T-cell (primary cell): ENCODE measurements around the gene PIP5K1A. TPM values are rescaled to one million over a fixed set of nuclear protein-coding genes. Genes with fewer than 3 reads are reported as not detected.

Source experiments
- ATAC-seq, 4 experiments: fragments of 200-7000 bp in 3 of 4; fragments of 150-1000 bp in 1 of 4; cut with Tn5 transposase; replicated peaks in 1 of 4; 1 replicate in 3 of 4; 2 replicates in 1 of 4; pipeline ENCODE4 v1.10.0; 2021; ENCODE audit warnings: moderate library complexity in 3 of 4, mild to moderate bottlenecking in 2 of 4, moderate number of reproducible peaks in 1 of 4
- CTCF ChIA-PET, 2 donors: fragments of 300-600 bp; sonication (Branson Sonifier 250); formaldehyde crosslinking; loops; one replicate each; lab custom pipeline; 2022; ENCODE audit warnings: antibody characterized with exemption in 2 of 2; lab: Charles Lee
- POLR2A ChIA-PET, 2 donors: fragments of 300-600 bp; sonication (Branson Sonifier 250); formaldehyde crosslinking; loops; one replicate each; lab custom pipeline; 2022; ENCODE audit warnings: antibody characterized with exemption in 2 of 2; lab: Charles Lee
- DNase-seq, 35 experiments: peaks; one replicate each; pipeline versions ENCODE4 v3.0.0 to v3.0.0-alpha.2; 2013 to 2023
- H3K27ac ChIP-seq: one replicate; pipeline ENCODE4 v1.5.1; 2013; ENCODE audit warnings: low read length
- H3K27me3 ChIP-seq, 2 experiments: replicated peaks in 1 of 2; 1 replicate in 1 of 2; 2 replicates in 1 of 2; pipeline versions ENCODE4 v1.6.1 to v1.7.0; 2013; ENCODE audit warnings: low read length in 1 of 2, mixed read lengths in 1 of 2; ENCODE audit not compliant: control insufficient read depth in 2 of 2, insufficient read depth in 2 of 2; ENCODE audit errors: extremely low read depth in 1 of 2
- H3K36me3 ChIP-seq, 2 donors: 1 replicate in 1 of 2; 2 replicates in 1 of 2; pipeline versions ENCODE4 v1.6.1 to v1.7.0; 2013; ENCODE audit warnings: low read length in 1 of 2; ENCODE audit not compliant: control insufficient read depth in 2 of 2, insufficient read depth in 1 of 2; ENCODE audit errors: extremely low read depth in 1 of 2
- H3K4me1 ChIP-seq, 2 experiments: 1 replicate in 1 of 2; 2 replicates in 1 of 2; pipeline versions ENCODE4 v1.6.1 to v1.7.0; 2013; ENCODE audit warnings: low read length in 2 of 2, mixed read lengths in 1 of 2; ENCODE audit not compliant: insufficient read depth in 2 of 2, control insufficient read depth in 1 of 2; ENCODE audit errors: extremely low read depth in 1 of 2
- H3K4me3 ChIP-seq, 2 donors: 1 replicate in 1 of 2; 2 replicates in 1 of 2; pipeline versions ENCODE4 v1.5.1 to v1.7.0; 2013; ENCODE audit warnings: mild to moderate bottlenecking in 2 of 2, low read length in 1 of 2, moderate library complexity in 1 of 2; ENCODE audit not compliant: control insufficient read depth in 1 of 2; ENCODE audit errors: extremely low read depth in 1 of 2
- H3K9me3 ChIP-seq: 2 replicates; pipeline ENCODE4 v1.7.0; 2013
- H3K27ac Mint-ChIP-seq, 2 donors: one replicate each; pipeline ENCODE4 v1.8.0; 2020 to 2021; ENCODE audit warnings: mild to moderate bottlenecking in 2 of 2, mixed read lengths in 2 of 2
- H3K27me3 Mint-ChIP-seq, 2 donors: one replicate each; pipeline ENCODE4 v1.8.0; 2021 to 2022; ENCODE audit warnings: mixed read lengths in 2 of 2
- H3K36me3 Mint-ChIP-seq: one replicate; pipeline ENCODE4 v1.8.0; 2021; ENCODE audit warnings: mixed read lengths
- H3K4me1 Mint-ChIP-seq, 3 donors: one replicate each; pipeline ENCODE4 v1.8.0; 2020 to 2022; ENCODE audit warnings: mixed read lengths in 3 of 3, mild to moderate bottlenecking in 1 of 3
- H3K4me3 Mint-ChIP-seq, 3 donors: one replicate each; pipeline ENCODE4 v1.8.0; 2020 to 2022; ENCODE audit warnings: mild to moderate bottlenecking in 3 of 3, mixed read lengths in 3 of 3, moderate library complexity in 3 of 3
- H3K9me3 Mint-ChIP-seq, 3 donors: one replicate each; pipeline ENCODE4 v1.8.0; 2020 to 2022; ENCODE audit warnings: mixed read lengths in 3 of 3
- WGBS: methylation state at CpG from one replicate; pipeline ENCODE4 v1.1.5; 2013; ENCODE audit warnings: missing lambda C conversion rate; ENCODE audit not compliant: insufficient coverage; 5-methylcytosine and 5-hydroxymethylcytosine counted together
- total RNA-seq, 35 experiments: library from RNA in 6 of 35; stranded (reverse) in 6 of 35; fragments of 120-200 nt in 1 of 35; gene quantifications; one replicate each; pipeline versions ENCODE4 v1.2.1 to v1.2.4 and lab custom pipeline; 2013 to 2026

The PIP5K1A gene
- total RNA-seq, 5 donors from 2014 or later (not counting 1 experiment from before 2014, with no cell fraction given): 39.2 to 52.7 (median 48.0) TPM

DNA sequence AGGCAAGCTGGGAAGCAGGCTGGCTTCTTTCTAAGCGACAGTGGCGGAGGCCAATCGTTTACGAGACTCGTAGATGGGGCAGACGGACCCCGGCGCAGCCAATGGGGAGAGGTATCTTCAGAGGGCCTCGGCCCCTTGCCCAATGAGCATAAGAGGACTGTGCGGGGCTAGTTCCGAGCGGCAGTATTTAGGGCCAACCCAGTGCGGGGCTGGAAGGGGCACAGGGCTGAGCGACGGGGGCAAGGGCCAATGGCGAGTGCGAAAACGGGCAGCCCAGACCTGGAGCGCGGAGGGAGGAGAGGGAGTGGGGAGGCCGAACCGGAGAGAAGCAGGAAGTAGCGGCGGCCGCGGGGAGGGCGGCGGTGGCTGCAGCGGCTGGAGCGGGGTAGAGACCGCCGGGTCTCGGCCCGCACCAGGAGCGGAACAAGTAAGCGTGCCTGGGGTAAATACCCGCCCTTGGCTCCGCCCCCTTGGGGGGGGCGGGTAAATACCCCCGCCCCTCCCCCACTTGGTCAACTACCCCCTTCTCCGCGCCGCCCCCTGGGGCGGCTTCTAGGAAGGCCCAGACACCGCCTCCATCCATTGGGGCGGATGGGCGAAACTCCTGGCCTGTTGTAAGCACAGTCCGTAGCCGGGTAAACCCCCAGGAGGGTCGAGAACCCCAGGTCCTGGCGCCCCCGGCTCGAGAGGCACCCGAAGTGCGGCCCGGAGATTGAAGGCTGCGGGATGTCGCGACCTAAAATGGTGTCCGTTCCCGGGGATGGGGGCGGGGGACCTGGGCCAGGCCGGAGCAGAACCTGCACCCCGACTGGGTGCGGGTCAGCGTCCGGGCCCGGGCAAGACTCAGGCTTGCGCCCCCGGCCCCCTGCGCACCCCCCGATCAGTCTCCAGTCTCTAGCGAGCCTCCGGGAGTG, 83.9 kb downstream of the PIP5K1A start, which contains the start of gene ZNF687:
Gene ZNF687, plus strand, starts transcription at position 331 of the 914 bp plus-strand sequence. CDS start 3,993 bp downstream, outside the sequence.
- Mint-ChIP-seq H3K27ac (peak within 1 kb of the TSS; percentile 94 to 95), H3K9me3 (no peaks in the 10 kb centered on the region), H3K4me3 (peak within 1 kb of the TSS; percentile 91 to 98 (median 97)), H3K36me3 (peaks cover 9% of the 10 kb centered on the region), H3K4me1 (peaks cover 29 to 41% (median 33%) of the 10 kb centered on the region in 3 donors), H3K27me3 (no peaks in the 10 kb centered on the region)
- ATAC-seq: peak; percentile 87 to 89 (median 88)
- Histone ChIP-seq H3K27me3 (no peaks in the 10 kb centered on the region), H3K27ac (peak within 1 kb of the TSS; percentile 95), H3K4me1 (peaks cover 2 to 33% of the 10 kb centered on the region in 2 experiments), H3K9me3 (no peaks in the 10 kb centered on the region), H3K36me3 (peaks cover 7 to 13% of the 10 kb centered on the region in 2 donors), H3K4me3 (peak within 1 kb of the TSS; percentile 74 to 93)
- under 1% methylated on average over 67 of the region's 74 CpGs for WGBS
- CTCF ChIA-PET: interaction anchor here in 1 of 2 donors (0.6 to 1.6 kb wide), 9 partner anchors 19 to 229 kb away, joined by 3 to 22 read pairs (median 5); partner anchors contain the start of genes CGN, PI4KB and PSMD4
- DNase-seq: peak; percentile 96 to 100 (median 99)
- POLR2A ChIA-PET: interaction anchor here in 1 of 2 donors (0.6 to 1.1 kb wide), 5 partner anchors 15 to 126 kb away, joined by 3 to 8 read pairs (median 3); partner anchors contain the start of genes TNFAIP8L2 and VPS72

DNA sequence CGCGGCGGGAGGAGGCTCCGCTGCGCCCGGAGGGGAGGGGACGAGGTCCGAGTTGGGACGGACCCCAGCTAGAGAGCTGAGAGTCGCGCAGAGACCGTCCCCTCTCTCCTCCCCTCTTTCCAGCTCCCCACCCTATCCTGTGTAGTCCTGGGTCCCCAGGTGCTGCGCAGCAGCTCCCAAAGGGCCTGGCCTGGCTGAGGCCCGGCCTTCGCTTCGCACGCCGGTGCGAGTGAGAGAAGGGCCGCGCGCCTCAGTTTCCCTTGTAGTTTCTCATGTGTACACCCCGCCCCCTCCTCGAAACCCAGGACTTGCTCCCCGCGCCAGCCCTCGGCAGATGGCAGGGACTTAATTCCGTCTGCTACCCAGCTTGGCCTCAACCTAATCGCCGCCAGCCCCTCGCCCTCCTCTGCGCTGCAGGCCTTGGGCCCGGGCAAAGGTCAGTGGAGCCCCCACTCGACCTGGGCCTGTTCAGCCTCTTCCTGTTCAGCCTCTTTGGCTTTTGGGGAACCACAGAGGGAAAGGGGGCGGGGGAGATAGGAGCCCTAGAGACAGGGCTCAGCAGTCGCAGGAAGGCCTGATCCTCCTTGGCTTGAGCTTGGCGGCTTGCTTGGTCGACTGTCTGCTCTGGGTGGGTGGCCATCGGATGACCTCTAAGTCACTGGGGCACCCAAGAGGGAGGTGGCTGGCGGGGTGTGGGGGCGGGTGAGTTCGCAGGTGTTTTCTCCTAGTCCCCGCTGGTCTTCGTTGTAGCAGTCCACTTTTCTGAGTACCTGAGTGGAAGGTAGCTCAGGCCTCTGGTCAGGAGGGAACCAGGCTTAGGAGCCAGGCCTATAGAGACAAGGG, 84.8 kb downstream of the PIP5K1A start:
- Histone ChIP-seq H3K4me3 (peak overlapping the region; percentile 74 to 93), H3K9me3 (no peaks in the 10 kb centered on the region), H3K4me1 (peaks cover 2 to 33% of the 10 kb centered on the region in 2 experiments), H3K36me3 (peaks cover 16 to 22% of the 10 kb centered on the region in 2 donors), H3K27me3 (no peaks in the 10 kb centered on the region), H3K27ac (peak overlapping the region; percentile 95)
- no peaks in the 10 kb centered on the region for H3K9me3 Mint-ChIP-seq
- peaks cover 27 to 41% (median 29%) of the 10 kb centered on the region in 3 donors for H3K4me1 Mint-ChIP-seq
- H3K27ac Mint-ChIP-seq: peak overlapping the region; percentile 91 to 92
- 6% methylated on average over 31 of the region's 44 CpGs for WGBS
- peaks cover 9% of the 10 kb centered on the region for H3K36me3 Mint-ChIP-seq
- ChIA-PET POLR2A (interaction anchor here in 1 of 2 donors (0.8 kb wide), 1 partner anchor 38 kb away, joined by 3 read pairs; no protein-coding TSS in a partner anchor), CTCF (interaction anchor here (0.8 to 0.9 kb wide), 2 partner anchors 58 kb away, joined by 3 to 4 read pairs; no protein-coding TSS in a partner anchor)
- no peaks in the 10 kb centered on the region for H3K27me3 Mint-ChIP-seq
- DNase-seq: peak in 15 of 35 experiments; percentile 5 to 45 (median 15)
- peak overlapping the region; percentile 91 to 98 (median 97) for H3K4me3 Mint-ChIP-seq
- no peak for ATAC-seq

DNA sequence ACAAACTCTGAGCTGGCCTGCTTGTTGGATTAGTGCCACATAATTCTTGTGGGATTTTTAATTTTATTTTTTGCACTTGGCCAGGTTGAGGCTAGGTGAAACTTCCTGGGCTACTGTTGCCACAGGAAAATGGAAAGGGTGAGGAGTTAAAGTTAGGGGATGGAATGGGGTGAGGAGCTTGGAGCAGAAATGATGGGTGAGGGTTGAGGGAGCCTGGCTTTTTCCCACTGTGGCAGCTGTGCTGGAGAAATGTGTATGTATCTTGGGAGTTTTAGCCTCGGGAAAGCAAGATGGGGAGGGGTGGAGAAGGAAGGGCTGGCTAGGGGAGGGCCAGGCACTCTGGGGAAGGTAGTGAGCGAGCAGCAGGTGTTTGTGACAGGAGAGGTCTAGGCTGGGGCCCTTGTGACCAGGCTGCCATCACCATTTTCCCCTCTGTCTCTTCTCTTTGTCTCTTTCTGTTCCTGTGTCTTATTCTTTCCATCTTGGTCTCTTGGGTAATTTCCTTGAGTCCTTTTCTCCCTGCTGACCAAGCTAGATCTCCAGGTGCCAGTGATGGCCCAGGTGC, 85.7 kb downstream of the PIP5K1A start:
- Histone ChIP-seq H3K4me1 (peaks cover 2 to 42% of the 10 kb centered on the region in 2 experiments), H3K27me3 (no peaks in the 10 kb centered on the region), H3K36me3 (peaks cover 16 to 32% of the 10 kb centered on the region in 2 donors), H3K9me3 (no peaks in the 10 kb centered on the region), H3K4me3 (no peak overlapping the region), H3K27ac (peak overlapping the region; percentile 10)
- POLR2A ChIA-PET: no interaction called here
- peaks cover 36 to 47% (median 36%) of the 10 kb centered on the region in 3 donors for H3K4me1 Mint-ChIP-seq
- WGBS: 90% methylated on average over 2 of the region's 2 CpGs
- CTCF ChIA-PET: interaction anchor here (0.8 to 0.9 kb wide), 2 partner anchors 57 kb away, joined by 3 to 4 read pairs; no protein-coding TSS in a partner anchor
- no peak for ATAC-seq
- DNase-seq: no peak
- peaks cover 17% of the 10 kb centered on the region for H3K36me3 Mint-ChIP-seq
- no peaks in the 10 kb centered on the region for H3K27me3 Mint-ChIP-seq
- no peaks in the 10 kb centered on the region for H3K9me3 Mint-ChIP-seq
- H3K4me3 Mint-ChIP-seq: peak overlapping the region; percentile 91 to 98 (median 97)
- peak overlapping the region; percentile 91 to 92 for H3K27ac Mint-ChIP-seq

DNA sequence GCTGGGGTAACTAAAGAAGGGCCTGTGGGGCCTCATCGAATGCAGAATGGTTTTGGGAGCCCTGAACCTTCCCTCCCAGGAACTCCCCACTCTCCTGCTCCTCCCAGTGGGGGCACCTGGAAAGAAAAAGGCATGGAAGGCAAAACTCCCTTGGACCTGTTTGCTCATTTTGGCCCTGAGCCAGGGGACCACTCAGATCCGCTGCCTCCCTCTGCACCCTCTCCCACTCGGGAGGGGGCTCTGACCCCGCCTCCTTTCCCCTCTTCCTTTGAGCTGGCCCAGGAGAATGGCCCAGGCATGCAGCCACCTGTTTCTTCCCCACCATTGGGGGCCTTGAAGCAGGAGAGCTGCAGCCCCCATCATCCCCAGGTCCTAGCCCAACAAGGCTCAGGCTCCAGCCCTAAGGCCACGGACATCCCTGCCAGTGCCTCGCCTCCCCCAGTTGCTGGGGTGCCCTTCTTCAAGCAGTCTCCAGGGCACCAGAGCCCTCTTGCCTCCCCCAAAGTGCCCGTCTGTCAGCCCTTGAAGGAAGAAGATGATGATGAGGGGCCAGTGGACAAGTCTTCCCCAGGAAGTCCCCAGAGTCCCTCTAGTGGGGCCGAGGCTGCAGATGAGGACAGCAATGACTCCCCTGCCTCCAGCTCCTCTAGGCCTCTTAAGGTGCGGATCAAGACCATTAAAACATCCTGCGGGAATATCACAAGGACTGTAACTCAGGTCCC, 88.4 kb downstream of the PIP5K1A start:
- H3K4me3 Mint-ChIP-seq: no peak overlapping the region
- H3K9me3 Mint-ChIP-seq: no peaks in the 10 kb centered on the region
- H3K36me3 ChIP-seq: peaks cover 27 to 57% of the 10 kb centered on the region in 2 donors
- no peaks in the 10 kb centered on the region for H3K27me3 Mint-ChIP-seq
- peaks cover 21% of the 10 kb centered on the region for H3K36me3 Mint-ChIP-seq
- no peak overlapping the region for H3K4me3 ChIP-seq
- CTCF ChIA-PET: interaction anchor here in 1 of 2 donors (0.6 kb wide), 1 partner anchor 112 kb away, joined by 3 read pairs; the partner anchor contains the start of gene PSMB4
- H3K27ac Mint-ChIP-seq: peak overlapping the region; percentile 11 to 49
- H3K4me1 Mint-ChIP-seq: peaks cover 37 to 41% (median 39%) of the 10 kb centered on the region in 3 donors
- no peaks in the 10 kb centered on the region for H3K9me3 ChIP-seq
- H3K27ac ChIP-seq: no peak overlapping the region
- peaks cover 2 to 39% of the 10 kb centered on the region in 2 experiments for H3K4me1 ChIP-seq
- DNase-seq (no peak), ATAC-seq (no peak)
- WGBS: 90% methylated on average over 7 of the region's 10 CpGs
- POLR2A ChIA-PET: no interaction called here
- H3K27me3 ChIP-seq: no peaks in the 10 kb centered on the region

GRCh38 chr1:151287341-151287699, 89.0 kb downstream of the PIP5K1A start:
- peak overlapping the region in 1 of 2 donors; percentile 11 for H3K27ac Mint-ChIP-seq

More at GRCh38 chr1:151287341-151287699, 89.0 kb downstream of the PIP5K1A start:
- Histone ChIP-seq H3K36me3 (peaks cover 27 to 61% of the 10 kb centered on the region in 2 donors), H3K4me1 (peaks cover 2 to 39% of the 10 kb centered on the region in 2 experiments), H3K9me3 (no peaks in the 10 kb centered on the region), H3K27ac (no peak overlapping the region), H3K4me3 (no peak overlapping the region), H3K27me3 (no peaks in the 10 kb centered on the region)
- Mint-ChIP-seq H3K9me3 (no peaks in the 10 kb centered on the region), H3K4me3 (no peak overlapping the region), H3K4me1 (peaks cover 37 to 41% (median 39%) of the 10 kb centered on the region in 3 donors), H3K27me3 (no peaks in the 10 kb centered on the region), H3K36me3 (peaks cover 21% of the 10 kb centered on the region)
- 90% methylated on average over 6 of the region's 7 CpGs for WGBS
- ATAC-seq (no peak), DNase-seq (no peak)
- POLR2A ChIA-PET: no interaction called here
- CTCF ChIA-PET: interaction anchor here in 1 of 2 donors (0.6 kb wide), 1 partner anchor 112 kb away, joined by 3 read pairs; the partner anchor contains the start of gene PSMB4
